Vagina (tissue), 2 donors: ENCODE data around the gene ELOVL7.
"Not testable (repeated sequence)": the region's sequence is repeated elsewhere in the genome, so short reads cannot be mapped to it uniquely, and the experiment has no call there.

ENCODE experiments used
- CTCF ChIP-seq, 3 experiments: fragments of 450-650 bp in 2 of 3; fragments of 200-600 bp in 1 of 3; sonication (generic) in 1 of 3; IDR thresholded peaks; one replicate each; pipeline ENCODE4 v1.5.1; 2017 to 2019; ENCODE audit warnings: antibody characterized with exemption in 3 of 3, mild to moderate bottlenecking in 2 of 3, moderate library complexity in 2 of 3
- POLR2A ChIP-seq, 2 donors: fragments of 450-650 bp; IDR thresholded peaks; one replicate each; pipeline ENCODE4 v1.6.1; 2017; ENCODE audit warnings: antibody characterized with exemption in 2 of 2, mild to moderate bottlenecking in 2 of 2, moderate library complexity in 2 of 2

GRCh38 chr5:60860572-60860971 is 16.5 kb upstream of the ELOVL7 start:
- TF ChIP-seq CTCF, POLR2A (IDR thresholded peaks at IDR 0.05): not testable (repeated sequence)
